Glomerular visceral epithelial cell (primary cell): ENCODE results near the gene WTAP.
"Not testable (repeated sequence)": the region's sequence is repeated elsewhere in the genome, so short reads cannot be mapped to it uniquely, and the experiment has no call there.

Experiments used
- DNase-seq: peaks from one replicate; pipeline ENCODE4 v3.0.0-alpha.2; 2016; ENCODE audit errors: extremely low spot score

Gene WTAP

GRCh38 chr6:159761873-159762680, 34.8 kb downstream of the WTAP start, which contains the start of gene ACAT2:
Gene ACAT2 (plus strand): TSS chr6:159762045. CDS start chr6:159762088, 43 bp downstream.
- peak; percentile 96 for DNase-seq

DNA sequence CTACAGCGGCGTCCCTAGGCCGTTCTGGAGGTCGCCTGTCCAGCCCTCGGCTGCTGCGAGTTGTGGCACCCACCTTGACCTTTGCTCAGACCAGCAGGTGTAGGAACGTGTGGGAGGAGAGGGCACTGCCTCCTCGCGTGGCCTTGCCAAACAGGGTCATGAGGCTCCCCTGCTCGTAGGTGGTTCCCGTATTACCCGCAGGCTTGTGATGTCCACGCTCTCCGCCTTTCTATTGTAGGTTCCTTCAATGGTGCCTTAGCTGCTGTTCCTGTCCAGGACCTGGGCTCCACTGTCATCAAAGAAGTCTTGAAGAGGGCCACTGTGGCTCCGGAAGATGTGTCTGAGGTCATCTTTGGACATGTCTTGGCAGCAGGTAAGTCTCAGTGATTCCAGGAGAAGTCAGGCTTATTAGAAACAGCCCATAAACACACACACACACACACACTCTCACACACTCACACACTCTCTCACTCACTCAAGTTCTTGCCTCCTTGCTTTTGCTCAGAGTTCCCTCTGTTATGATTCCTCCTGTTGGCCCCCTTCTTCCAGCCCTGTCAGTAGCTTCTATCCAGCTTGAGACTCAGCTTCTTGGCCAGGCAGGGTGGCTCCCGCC, 35.5 kb downstream of the WTAP start:
- DNase-seq, result peak; percentile 10

GRCh38 chr6:159766906-159767305, 39.6 kb downstream of the WTAP start:
- no peak for DNase-seq

- DNase-seq, result no peak
Observed at GRCh38 chr6:159769470-159769869, 42.2 kb downstream of the WTAP start.

DNA sequence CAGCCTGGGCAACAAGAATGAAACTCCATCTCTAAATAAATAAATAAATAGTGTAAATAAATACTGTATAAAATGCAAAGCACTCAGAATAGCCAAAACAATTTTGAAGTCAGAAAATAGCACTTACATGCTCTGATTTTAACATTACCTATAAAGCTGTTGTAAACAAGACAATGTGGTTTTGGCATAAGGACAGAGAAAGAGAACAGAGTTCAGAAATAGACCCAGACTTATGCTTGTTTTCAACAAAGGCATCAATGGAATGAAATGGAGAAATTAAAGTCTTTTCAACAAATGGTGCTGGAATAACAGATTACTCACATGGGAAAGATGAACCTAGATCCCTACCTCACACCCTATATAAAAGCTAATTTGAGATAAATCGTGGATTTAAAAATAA, 44.9 kb downstream of the WTAP start:
- DNase-seq, result no peak

DNA sequence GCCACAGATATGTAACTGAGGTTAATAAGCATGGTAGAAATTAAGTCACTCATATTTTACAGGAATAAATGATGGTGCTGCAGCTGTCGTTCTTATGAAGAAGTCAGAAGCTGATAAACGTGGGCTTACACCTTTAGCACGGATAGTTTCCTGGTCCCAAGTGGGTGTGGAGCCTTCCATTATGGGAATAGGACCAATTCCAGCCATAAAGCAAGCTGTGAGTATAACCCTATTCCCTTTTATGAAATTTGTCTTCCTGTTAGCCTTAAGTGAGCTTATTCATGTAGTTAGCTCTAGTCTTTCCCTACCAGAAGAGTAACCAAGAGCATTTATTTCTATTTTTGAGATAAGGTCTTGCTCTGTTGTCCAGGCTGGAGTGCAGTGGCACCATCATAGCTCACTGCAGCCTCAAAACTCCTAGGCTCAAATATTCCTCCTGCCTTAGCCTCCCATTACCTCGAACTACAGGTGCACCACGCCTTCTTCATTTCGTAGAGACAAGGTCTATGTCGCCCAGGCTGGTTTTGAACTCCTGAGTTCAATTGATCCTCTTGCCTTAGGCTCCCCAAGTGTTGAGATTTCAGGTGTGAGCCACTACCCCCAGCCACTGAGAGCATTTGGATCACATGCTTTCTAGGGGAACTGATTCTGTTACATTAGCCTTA, 50.1 kb downstream of the WTAP start:
- DNase-seq, result no peak

GRCh38 chr6:159778131-159778530, 50.8 kb downstream of the WTAP start:
- DNase-seq, result no peak

GRCh38 chr6:159778542-159779103, 51.3 kb downstream of the WTAP start:
- no peak for DNase-seq

- DNase-seq, result no peak
Observed at GRCh38 chr6:159788276-159788675, 61.0 kb downstream of the WTAP start.

GRCh38 chr6:159788753-159789376, 61.6 kb downstream of the WTAP start:
- DNase-seq, result peak; percentile 56

GRCh38 chr6:159789377-159790148, 62.3 kb downstream of the WTAP start, which contains the start of gene TCP1:
Gene TCP1 (minus strand): TSS chr6:159789602. CDS start chr6:159789468, 134 bp downstream.
- peak; percentile 100 for DNase-seq

DNA sequence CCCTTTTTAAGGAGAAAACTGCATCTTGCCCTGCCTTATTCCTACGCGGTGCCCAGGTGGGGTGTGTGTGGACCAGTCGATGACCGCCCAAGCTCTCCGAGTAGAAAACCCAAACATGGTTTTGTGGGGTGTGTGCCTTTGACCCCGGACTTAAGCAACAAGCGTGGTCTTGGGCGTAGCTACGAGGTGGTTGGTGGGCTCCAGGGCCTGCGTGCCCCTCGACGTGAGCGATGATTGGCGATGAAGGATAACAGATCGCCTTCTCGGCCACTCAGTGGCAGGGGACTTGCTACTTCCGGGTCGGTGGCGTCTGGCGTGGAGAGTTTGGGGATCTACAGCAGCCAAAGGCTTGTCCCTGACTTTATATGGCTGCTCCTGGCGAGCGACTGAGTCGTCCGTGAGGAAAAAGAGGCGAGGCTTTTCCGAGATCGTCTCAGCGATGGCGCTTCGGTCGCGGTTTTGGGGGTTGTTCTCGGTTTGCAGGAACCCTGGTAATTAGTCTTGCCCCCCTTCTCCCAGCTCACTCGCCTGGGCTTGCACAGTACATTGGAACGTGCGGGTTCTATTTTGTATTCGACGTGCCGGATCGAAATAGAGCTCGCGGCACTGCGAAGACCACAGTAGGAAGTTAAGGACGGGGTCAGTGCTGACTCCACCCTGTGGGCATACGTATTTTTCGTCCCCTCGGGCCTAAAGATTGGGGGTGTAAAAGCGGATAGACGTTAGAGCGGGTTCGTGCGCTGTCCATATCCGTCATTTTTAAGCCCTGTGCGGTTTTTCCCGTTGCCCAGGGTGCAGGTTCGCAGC, 63.0 kb downstream of the WTAP start, which contains the start of gene MRPL18:
TSS of gene MRPL18 (plus strand) at position 319 of the 807 bp plus-strand sequence. CDS start at position 440, 121 bp downstream.
- peak; percentile 97 for DNase-seq

DNA sequence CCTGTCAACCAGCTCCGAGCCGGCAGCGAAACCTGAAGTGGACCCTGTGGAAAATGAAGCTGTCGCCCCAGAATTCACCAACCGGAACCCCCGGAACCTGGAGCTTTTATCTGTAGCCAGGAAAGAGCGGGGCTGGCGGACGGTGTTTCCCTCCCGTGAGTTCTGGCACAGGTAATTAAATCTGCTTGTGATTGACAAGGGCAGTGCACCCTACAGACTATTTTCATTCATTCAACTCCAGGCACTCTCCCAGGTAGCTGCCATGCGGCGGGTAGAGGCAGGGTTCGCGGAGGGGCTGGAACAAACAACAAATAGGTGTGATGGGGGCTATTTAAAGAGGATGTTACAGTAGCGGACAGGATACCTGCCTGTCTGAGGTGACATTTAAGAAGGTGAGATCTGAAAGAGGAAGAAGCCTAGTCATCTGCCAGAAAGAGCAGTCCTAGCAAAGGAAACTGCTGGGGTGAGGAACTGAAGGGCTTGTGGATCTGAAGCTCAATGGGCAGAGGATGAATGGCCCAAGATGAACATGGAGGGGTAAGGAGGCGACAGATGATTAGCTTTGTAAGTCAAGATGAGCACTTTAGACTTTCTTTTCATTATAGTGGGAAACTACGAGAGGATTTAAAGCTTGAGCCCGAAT, 63.8 kb downstream of the WTAP start:
- no peak for DNase-seq

DNA sequence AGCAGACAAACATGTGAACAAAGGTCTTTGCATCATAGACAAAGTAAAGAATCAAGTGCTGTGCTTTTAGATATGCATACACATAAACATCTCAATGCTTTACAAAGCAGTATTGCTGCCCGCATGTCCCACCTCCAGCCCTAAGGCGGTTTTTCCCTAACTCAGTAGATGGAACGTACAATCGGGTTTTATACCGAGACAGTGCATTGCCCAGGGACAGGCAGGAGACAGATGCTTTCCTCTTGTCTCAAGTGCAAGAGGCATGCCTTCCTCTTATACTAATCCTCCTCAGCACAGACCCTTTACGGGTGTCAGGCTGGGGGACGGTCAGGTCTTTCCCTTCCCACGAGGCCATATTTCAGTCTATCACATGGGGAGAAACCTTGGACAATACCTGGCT, 67.7 kb downstream of the WTAP start:
- DNase-seq, result not testable (repeated sequence)

GRCh38 chr6:159797554-159797953, 70.2 kb downstream of the WTAP start:
- no peak for DNase-seq

DNA sequence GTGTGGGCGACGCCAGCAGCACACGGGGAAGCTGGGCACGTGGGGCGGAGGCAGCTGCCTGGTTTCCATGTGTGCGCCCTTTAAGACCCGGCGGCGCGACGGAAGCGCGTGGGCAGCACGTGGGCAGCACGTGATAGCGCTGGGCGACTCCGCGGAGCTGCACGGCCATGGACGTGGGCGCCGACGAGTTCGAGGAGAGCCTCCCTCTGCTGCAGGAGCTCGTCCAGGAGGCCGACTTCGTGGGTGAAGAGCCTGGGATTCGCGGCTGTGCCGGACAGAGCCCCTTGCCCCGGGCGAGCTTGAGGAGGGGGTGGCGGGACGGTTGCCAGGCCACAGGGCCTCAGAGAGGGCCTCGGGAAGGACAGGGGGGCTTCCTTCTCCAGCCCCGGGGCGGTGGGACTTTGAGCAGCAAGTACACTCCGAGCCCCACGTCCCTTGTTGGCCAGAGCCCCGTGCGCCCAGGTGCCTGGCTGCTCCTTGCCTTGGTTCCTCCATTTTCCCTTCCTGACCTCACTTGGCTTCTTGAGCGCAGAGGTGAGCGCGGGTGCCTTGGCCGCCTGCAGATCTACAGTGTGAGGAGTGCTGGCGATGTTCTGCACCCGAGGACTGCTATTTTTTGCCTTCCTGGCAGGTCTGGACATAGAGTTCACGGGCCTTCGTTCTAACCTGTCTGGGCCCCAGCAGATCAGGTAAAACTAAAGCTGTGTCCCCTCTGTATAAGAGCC, 73.0 kb downstream of the WTAP start, which contains the start of gene PNLDC1:
TSS of gene PNLDC1 (plus strand) at position 136 of the 725 bp plus-strand sequence. CDS start at position 168, 32 bp downstream.
- no peak for DNase-seq

DNA sequence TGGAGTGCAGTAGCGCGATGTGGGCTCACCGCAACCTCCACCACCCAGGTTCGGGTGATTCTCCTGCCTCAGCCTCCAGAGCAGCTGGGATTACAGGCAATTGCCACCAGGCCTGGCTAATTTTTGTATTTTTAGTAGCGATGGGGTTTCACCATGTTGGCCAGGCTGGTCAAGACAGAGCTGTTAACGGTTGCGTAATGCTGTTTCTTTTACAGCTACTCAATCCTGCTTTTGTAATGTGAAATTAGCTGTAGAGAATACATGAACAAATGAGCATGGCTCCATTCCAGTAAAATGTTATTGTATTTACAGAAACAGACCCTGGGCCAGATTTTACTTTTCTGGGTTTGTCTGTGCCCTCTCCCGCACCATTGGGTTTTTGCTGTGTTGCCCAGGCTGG, 74.6 kb downstream of the WTAP start:
- no peak for DNase-seq

DNA sequence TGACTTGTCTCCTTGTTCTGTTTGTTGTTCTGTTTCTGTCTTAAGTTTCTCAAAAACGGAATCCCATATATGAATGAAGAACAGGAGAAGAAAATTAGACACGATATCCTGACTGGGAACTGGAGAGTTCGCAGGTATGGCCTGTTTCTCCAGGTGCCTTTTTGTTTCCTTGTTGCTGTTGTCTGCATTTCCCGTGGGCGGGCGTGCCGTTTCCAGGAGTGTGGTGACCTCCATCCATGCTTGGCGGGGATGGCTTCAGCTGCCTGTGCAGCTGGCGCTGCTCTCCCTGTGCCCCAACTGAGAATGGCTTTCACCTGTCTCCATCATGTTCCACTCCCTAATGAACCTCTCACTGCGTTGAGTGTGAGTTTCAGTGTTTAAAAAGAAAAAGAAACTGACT, 77.2 kb downstream of the WTAP start:
- DNase-seq, result no peak
